ENCODE results near the gene TOMM20. TPM values are rescaled to one million over a fixed set of nuclear protein-coding genes. Genes with fewer than 3 reads are reported as not detected.

TOMM20 gene
- total and polyA plus RNA-seq, 9 of the 15 experiments (the other 6 are each of a cell fraction or from before 2014, with no cell fraction given) = 70.6 to 334 (median 159) TPM

- no peak; the same call in 1 of the 2 replicates for TF ChIP-seq POLR2H (tag; IDR thresholded peaks at IDR 0.05; ENCODE audit: low read depth)
- TF ChIP-seq NCOA2 (IDR thresholded peaks at IDR 0.05; ENCODE audit: partially characterized antibody in 2 of 2) = no peak
- TF ChIP-seq BDP1 (IDR thresholded peaks at IDR 0.05; ENCODE audit: insufficient read depth, insufficient read length) = no peak
- no peak for TF ChIP-seq ARID4B (CRISPR knock-in tag; IDR thresholded peaks at IDR 0.05)
- peak; percentile 3 for TF ChIP-seq TAF9B (IDR thresholded peaks at IDR 0.05; ENCODE audit: partially characterized antibody)
- TF ChIP-seq CXXC5 (CRISPR knock-in tag; IDR thresholded peaks at IDR 0.05) = peak; percentile 49; the same call in 1 of the 2 replicates
- TF ChIP-seq SRSF9 (IDR thresholded peaks at IDR 0.05; ENCODE audit: borderline replicate concordance, low read depth, low read length) = no peak
- TF ChIP-seq HDAC8 (tag; IDR thresholded peaks at IDR 0.05) = no peak
- TF ChIP-seq ETS2 (tag; IDR thresholded peaks at IDR 0.05; ENCODE audit: borderline replicate concordance, poor library complexity, severe bottlenecking) = no peak
- no peak for TF ChIP-seq PHB2 (IDR thresholded peaks at IDR 0.05; ENCODE audit: low read depth)
- TF ChIP-seq CC2D1A (IDR thresholded peaks at IDR 0.05) = no peak
- no peak for TF ChIP-seq NR1H2 (CRISPR knock-in tag; IDR thresholded peaks at IDR 0.05)
- peak; percentile 73; the same call in 1 of the 2 replicates for TF ChIP-seq STAT5A (IDR thresholded peaks at IDR 0.05; ENCODE audit: borderline replicate concordance, low read length)
- no peak; the same call in 1 of the 2 replicates for TF ChIP-seq TRIM28 (IDR thresholded peaks at IDR 0.05)
- no peak for TF ChIP-seq ZNF12 (CRISPR knock-in tag; IDR thresholded peaks at IDR 0.05)
- no peak for TF ChIP-seq MBD2 (IDR thresholded peaks at IDR 0.05; ENCODE audit: borderline replicate concordance, low read depth)
- TF ChIP-seq JUND (IDR thresholded peaks at IDR 0.05; ENCODE audit: borderline replicate concordance, low read depth, low read length) = peak; percentile 57; the same call in 1 of the 2 replicates
- TF ChIP-seq JUND (tag; IDR thresholded peaks at IDR 0.05; ENCODE audit: borderline replicate concordance, low read depth, low read length) = no peak; the same call in 2 of the 3 replicates
- TF ChIP-seq NONO (IDR thresholded peaks at IDR 0.05; ENCODE audit: low read depth in 2 of 2, low read length in 1 of 2) = no peak
- no peak for TF ChIP-seq SMARCB1 (IDR thresholded peaks at IDR 0.05; ENCODE audit: insufficient read length, low read depth)
- no peak for TF ChIP-seq ARHGAP35 (IDR thresholded peaks at IDR 0.05; ENCODE audit: partially characterized antibody)
- no peak for TF ChIP-seq ZFP36 (IDR thresholded peaks at IDR 0.05; ENCODE audit: low read depth, low read length, partially characterized antibody)
- no peak for TF ChIP-seq STAG1 (CRISPR knock-in tag; IDR thresholded peaks at IDR 0.05; ENCODE audit: borderline replicate concordance)
- TF ChIP-seq NR3C1 (CRISPR knock-in tag; IDR thresholded peaks at IDR 0.05) = no peak
- TF ChIP-seq ZSCAN29 (IDR thresholded peaks at IDR 0.05) = no peak
- no peak for TF ChIP-seq MAFK (IDR thresholded peaks at IDR 0.05; ENCODE audit: low read length)
- TF ChIP-seq LCOR (CRISPR knock-in tag; IDR thresholded peaks at IDR 0.05) = no peak
- TF ChIP-seq ZNF253 (CRISPR knock-in tag; conservative IDR thresholded peaks at IDR 0.05) = no peak
Measured at GRCh38 chr1:235113183-235113917, 15.3 kb downstream of the TOMM20 start (continued).
